OCI-LY7 (cell line): ENCODE results near the gene KAZN.

ENCODE experiments used
- CTCF ChIP-seq: fragments of 200-600 bp; sonication (generic); conservative IDR thresholded peaks from 2 replicates; pipeline ENCODE4 v1.5.1; 2014; ENCODE audit warnings: mild to moderate bottlenecking, antibody characterized with exemption, low read length, moderate library complexity, mixed read lengths
- EZH2phosphoT487 ChIP-seq: fragments of 200-600 bp; sonication (generic); IDR thresholded peaks from 2 replicates; pipeline ENCODE4 v1.6.1; 2018; ENCODE audit warnings: low read depth, borderline replicate concordance, mild to moderate bottlenecking, mixed run types, antibody characterized with exemption, low read length, moderate library complexity, mixed read lengths

DNA sequence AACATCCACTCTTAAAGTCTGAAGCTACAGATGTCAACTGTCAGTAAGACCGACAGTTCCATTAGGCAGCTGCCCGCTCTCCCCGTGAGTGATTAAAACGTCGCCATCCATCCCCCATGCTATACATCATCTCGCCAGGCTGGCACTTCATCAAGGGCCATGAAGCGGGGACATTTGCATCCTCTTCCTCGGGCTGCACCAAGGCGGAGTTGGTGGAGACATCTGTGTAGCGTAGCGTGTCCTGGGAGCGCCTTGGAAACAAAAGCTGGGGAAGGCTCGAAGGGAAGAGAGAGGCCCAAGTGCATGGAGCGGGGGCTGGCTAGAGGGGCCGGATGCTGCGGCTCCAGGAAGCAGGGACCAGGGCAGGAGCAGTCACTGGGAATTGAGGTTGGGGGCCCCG lies 250.1 kb downstream of the KAZN start:
- TF ChIP-seq CTCF (no peak), EZH2phosphoT487 (no peak)
